SU-DHL-6 (cell line): ENCODE measurements around the gene CFAP107.
"Not testable (repeated sequence)": the region's sequence is repeated elsewhere in the genome, so short reads cannot be mapped to it uniquely, and the experiment has no call there.

ENCODE experiments used
- EZH2phosphoT487 ChIP-seq: fragments of 200-600 bp; sonication (generic), shearing (Covaris generic); conservative IDR thresholded peaks from 2 replicates; pipeline ENCODE4 v1.6.1; 2018; ENCODE audit warnings: mild to moderate bottlenecking, antibody characterized with exemption, low read length, moderate library complexity, mixed read lengths
- TF ChIP-seq, protein P1 (sequence below): fragments of 200-600 bp; sonication (generic); IDR thresholded peaks from one replicate; pipeline ENCODE4 v1.5.1; 2017; ENCODE audit warnings: antibody characterized with exemption, mild to moderate bottlenecking, low read length, moderate library complexity; ENCODE audit not compliant: insufficient read depth, poor library complexity, severe bottlenecking

DNA sequence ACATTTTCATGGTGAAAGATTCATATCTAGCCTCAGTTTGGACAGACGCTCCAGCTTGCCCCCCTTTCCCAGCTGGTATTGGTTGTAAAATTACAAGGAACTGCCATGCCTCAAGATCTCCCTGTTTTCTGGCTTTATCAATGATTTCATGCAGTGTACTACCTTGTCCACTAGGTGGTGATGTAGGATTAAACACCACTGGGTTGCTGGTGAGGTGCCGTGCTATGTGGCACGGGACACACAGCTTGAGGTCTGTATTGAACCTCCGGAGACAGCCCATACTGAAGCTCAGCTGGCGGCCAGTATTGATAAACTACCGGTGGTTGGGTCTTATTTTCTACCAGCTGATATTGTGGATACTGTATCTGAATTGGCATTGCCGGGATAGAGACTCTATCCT is 37.8 kb downstream of the CFAP107 start:
- TF ChIP-seq, protein P1, sequence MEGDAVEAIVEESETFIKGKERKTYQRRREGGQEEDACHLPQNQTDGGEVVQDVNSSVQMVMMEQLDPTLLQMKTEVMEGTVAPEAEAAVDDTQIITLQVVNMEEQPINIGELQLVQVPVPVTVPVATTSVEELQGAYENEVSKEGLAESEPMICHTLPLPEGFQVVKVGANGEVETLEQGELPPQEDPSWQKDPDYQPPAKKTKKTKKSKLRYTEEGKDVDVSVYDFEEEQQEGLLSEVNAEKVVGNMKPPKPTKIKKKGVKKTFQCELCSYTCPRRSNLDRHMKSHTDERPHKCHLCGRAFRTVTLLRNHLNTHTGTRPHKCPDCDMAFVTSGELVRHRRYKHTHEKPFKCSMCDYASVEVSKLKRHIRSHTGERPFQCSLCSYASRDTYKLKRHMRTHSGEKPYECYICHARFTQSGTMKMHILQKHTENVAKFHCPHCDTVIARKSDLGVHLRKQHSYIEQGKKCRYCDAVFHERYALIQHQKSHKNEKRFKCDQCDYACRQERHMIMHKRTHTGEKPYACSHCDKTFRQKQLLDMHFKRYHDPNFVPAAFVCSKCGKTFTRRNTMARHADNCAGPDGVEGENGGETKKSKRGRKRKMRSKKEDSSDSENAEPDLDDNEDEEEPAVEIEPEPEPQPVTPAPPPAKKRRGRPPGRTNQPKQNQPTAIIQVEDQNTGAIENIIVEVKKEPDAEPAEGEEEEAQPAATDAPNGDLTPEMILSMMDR: not testable (repeated sequence)
- not testable (repeated sequence) for TF ChIP-seq EZH2phosphoT487
